Mucosa of descending colon (tissue), 3 donors: ENCODE measurements around the gene WNK2. TPM values are rescaled to one million over a fixed set of nuclear protein-coding genes. Genes with fewer than 3 reads are reported as not detected.

ENCODE experiments used
- ATAC-seq: fragments of 200-7000 bp; cut with Tn5 transposase; one replicate; pipeline ENCODE4 v1.9.1; 2020; ENCODE audit warnings: mild to moderate bottlenecking, moderate library complexity
- DNase-seq, 3 donors: peaks; one replicate each; pipeline ENCODE4 v3.0.0-alpha.2; 2020
- H3K36me3 ChIP-seq: fragments of 200-600 bp; one replicate; pipeline ENCODE4 v1.8.0; 2021; ENCODE audit warnings: low read depth, mild to moderate bottlenecking
- H3K4me1 ChIP-seq: fragments of 200-600 bp; one replicate; pipeline ENCODE4 v1.8.0; 2021; ENCODE audit warnings: low read depth, mild to moderate bottlenecking
- H3K4me3 ChIP-seq: fragments of 200-600 bp; one replicate; pipeline ENCODE4 v1.8.0; 2021; ENCODE audit warnings: mild to moderate bottlenecking
- H3K9me3 ChIP-seq: fragments of 200-600 bp; one replicate; pipeline ENCODE4 v1.8.0; 2021; ENCODE audit warnings: mild to moderate bottlenecking
- CTCF ChIP-seq: fragments of 200-600 bp; IDR thresholded peaks from one replicate; pipeline ENCODE4 v1.8.0; 2022; ENCODE audit warnings: antibody characterized with exemption, mild to moderate bottlenecking
- intact Hi-C, 2 donors: fragments of 100-400 bp; cut with DNase I in 1 of 2; cut with micrococcal nuclease in 1 of 2; formaldehyde crosslinking; loops; one replicate each; pipeline versions ENCODE4 v1.11.0 to v1.11.1; 2022; cut with DNase I, micrococcal nuclease
- total RNA-seq, 3 donors: library from RNA; stranded (reverse); fragmentation: NEBNext Ultra II Directional in 2 of 3; extraction: Animal tissue kit (Norgen Biotek cat#: 25700) in 2 of 3; gene quantifications; one replicate each; pipeline versions ENCODE4 v1.2.1 to v1.2.4, GENCODE V29; 2021 to 2023
- donor health status: DM: no; HTN: no; CAD: no; lungs with moderate emphysema.
- donor health status: DM: no; HTN: no; CAD: no.
- donor health status: DM: no; HTN: yes; CAD: no.

WNK2 gene
- total RNA-seq, 3 donors from 2014 or later, result 175 to 276 (median 201) TPM

GRCh38 chr9:93240891-93241334 is 57.0 kb downstream of the WNK2 start:
- TF ChIP-seq CTCF, result no peak
- peak in 1 of 3 donors; percentile 13 for DNase-seq
- no peak for ATAC-seq
- Histone ChIP-seq H3K36me3 (no peaks in the 10 kb centered on the region), H3K9me3 (no peaks in the 10 kb centered on the region), H3K4me3 (no peak overlapping the region), H3K4me1 (peaks cover 9% of the 10 kb centered on the region)
- intact Hi-C loops, result no loop called here

- DNase-seq (peak in 1 of 3 donors; percentile 32), ATAC-seq (no peak)
- Histone ChIP-seq H3K36me3 (no peaks in the 10 kb centered on the region), H3K9me3 (no peaks in the 10 kb centered on the region), H3K4me3 (no peak overlapping the region), H3K4me1 (peaks cover 5% of the 10 kb centered on the region)
- intact Hi-C loops, result no loop called here
- no peak for TF ChIP-seq CTCF
These were observed 59.2 kb downstream of the WNK2 start for GRCh38 chr9:93243112-93243511.

DNA sequence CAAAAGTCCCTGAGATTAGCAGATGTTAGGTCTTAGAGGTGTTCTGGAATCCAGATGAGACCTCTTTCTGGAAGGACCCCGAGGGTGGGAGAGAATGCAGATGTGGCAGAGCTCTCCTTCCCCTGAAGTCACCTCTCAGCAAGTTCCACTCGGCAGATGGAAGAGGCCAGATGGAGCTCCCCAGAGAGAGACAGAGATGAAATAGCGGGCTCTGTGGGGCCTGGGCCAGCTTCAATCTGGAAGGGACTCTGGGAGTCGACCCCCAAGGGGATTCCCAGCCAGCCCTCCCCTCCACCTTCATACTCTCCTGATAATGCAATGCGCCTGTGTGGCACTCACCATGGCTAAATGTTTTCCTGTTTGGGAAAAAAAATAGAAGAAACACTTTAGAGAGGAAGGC is 60.2 kb downstream of the WNK2 start:
- Histone ChIP-seq H3K9me3 (no peaks in the 10 kb centered on the region), H3K4me3 (no peak overlapping the region), H3K4me1 (peaks cover 2% of the 10 kb centered on the region), H3K36me3 (no peaks in the 10 kb centered on the region)
- DNase-seq (no peak), ATAC-seq (no peak)
- TF ChIP-seq CTCF, result no peak
- intact Hi-C loops, result no loop called here

- Histone ChIP-seq H3K36me3 (no peaks in the 10 kb centered on the region), H3K4me1 (no peaks in the 10 kb centered on the region), H3K4me3 (no peak overlapping the region), H3K9me3 (no peaks in the 10 kb centered on the region)
- ATAC-seq (peak; percentile 59), DNase-seq (peak in 2 of 3 donors; percentile 51 to 54)
- intact Hi-C loops, result no loop called here
- TF ChIP-seq CTCF, result no peak
These were observed 60.8 kb downstream of the WNK2 start for GRCh38 chr9:93244510-93245436.

DNA sequence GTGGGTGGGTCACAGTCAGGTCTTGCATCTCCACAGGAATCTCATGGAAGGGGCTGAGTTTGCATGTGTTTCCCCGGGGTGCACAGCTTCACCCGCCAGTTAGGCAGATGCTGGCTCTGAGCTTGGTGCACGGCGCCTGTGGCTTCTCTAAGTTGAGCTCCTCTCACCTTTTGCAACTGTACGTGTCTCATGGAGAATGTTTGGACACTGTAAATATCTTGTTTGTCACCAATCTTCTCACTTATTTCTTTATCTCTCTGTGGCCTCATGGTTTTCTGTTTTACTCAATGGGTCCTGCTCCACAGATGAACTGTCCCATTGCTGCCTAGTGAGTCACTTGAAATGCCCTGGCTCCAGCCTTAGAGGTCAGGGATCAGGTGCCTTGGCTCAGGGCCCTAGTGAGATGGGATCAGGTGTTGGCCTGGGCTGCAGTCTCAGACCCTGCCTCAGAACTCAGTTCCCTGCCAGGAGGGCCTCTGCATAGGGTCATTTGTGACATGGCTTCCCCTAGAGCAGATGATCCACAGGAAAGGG is 61.6 kb downstream of the WNK2 start:
- Histone ChIP-seq H3K9me3 (no peaks in the 10 kb centered on the region), H3K36me3 (no peaks in the 10 kb centered on the region), H3K4me3 (no peak overlapping the region), H3K4me1 (no peaks in the 10 kb centered on the region)
- intact Hi-C loops, result no loop called here
- peak in 1 of 3 donors; percentile 27 for DNase-seq
- no peak for TF ChIP-seq CTCF
- ATAC-seq, result no peak
